HS-5 (cell line): ENCODE results near the gene HYI.
"Not testable (repeated sequence)": the region's sequence is repeated elsewhere in the genome, so short reads cannot be mapped to it uniquely, and the experiment has no call there.

Experiments used
- DNase-seq: peaks from one replicate; pipeline ENCODE4 v3.0.0-alpha.2; 2012; ENCODE audit warnings: low read depth

Gene HYI

GRCh38 chr1:43427524-43427923 lies 26.2 kb downstream of the HYI start:
- DNase-seq = no peak

GRCh38 chr1:43426221-43426620 lies 27.5 kb downstream of the HYI start:
- DNase-seq = no peak

- DNase-seq = no peak
Measured at GRCh38 chr1:43425045-43425444, 28.7 kb downstream of the HYI start.

- no peak for DNase-seq
Measured at GRCh38 chr1:43423672-43424550, 29.8 kb downstream of the HYI start.

GRCh38 chr1:43422995-43423671 lies 30.6 kb downstream of the HYI start:
- DNase-seq = no peak

- no peak for DNase-seq
Measured at GRCh38 chr1:43421976-43422750, 31.6 kb downstream of the HYI start.

GRCh38 chr1:43421396-43421795 lies 32.3 kb downstream of the HYI start:
- DNase-seq = no peak

GRCh38 chr1:43420874-43421273 lies 32.9 kb downstream of the HYI start:
- no peak for DNase-seq

- DNase-seq = no peak
Measured at GRCh38 chr1:43419627-43420425, 33.9 kb downstream of the HYI start.

GRCh38 chr1:43418858-43419257 lies 34.9 kb downstream of the HYI start:
- DNase-seq = no peak

GRCh38 chr1:43415901-43416300 lies 37.8 kb downstream of the HYI start:
- DNase-seq = no peak

GRCh38 chr1:43414634-43415223 lies 39.0 kb downstream of the HYI start:
- DNase-seq = no peak

- not testable (repeated sequence) for DNase-seq
Measured at GRCh38 chr1:43413426-43413825, 40.3 kb downstream of the HYI start.

- DNase-seq = no peak
Measured at GRCh38 chr1:43410571-43410970, 43.2 kb downstream of the HYI start.

- no peak for DNase-seq
Measured at GRCh38 chr1:43405876-43406234, 47.9 kb downstream of the HYI start.

- no peak for DNase-seq
Measured at GRCh38 chr1:43405219-43405875, 48.4 kb downstream of the HYI start.

GRCh38 chr1:43404353-43404752 lies 49.4 kb downstream of the HYI start:
- DNase-seq = no peak

GRCh38 chr1:43402089-43402865 lies 51.5 kb downstream of the HYI start:
- DNase-seq = no peak
